HepG2 (cell line): ENCODE data around the gene ARIH2. TPM values are rescaled to one million over a fixed set of nuclear protein-coding genes. Genes with fewer than 3 reads are reported as not detected.

ENCODE experiments used
- DMTF1 ChIP-seq: sonication (generic); formaldehyde crosslinking; IDR thresholded peaks from 2 replicates; pipeline ENCODE4 v1.4.0; 2020; ENCODE audit warnings: mild to moderate bottlenecking, missing genetic modification reagents
- FOSL2 ChIP-seq: sonication (generic); formaldehyde crosslinking; IDR thresholded peaks from 2 replicates; pipeline ENCODE4 v1.4.0; 2020; ENCODE audit warnings: missing genetic modification reagents
- PTBP1 ChIP-seq: fragments of 200-400 bp; formaldehyde crosslinking; IDR thresholded peaks from 2 replicates; pipeline ENCODE4 v1.6.1; 2018; ENCODE audit warnings: low read length, low read depth; ENCODE audit not compliant: poor library complexity, severe bottlenecking
- STAT6 ChIP-seq: sonication (generic); formaldehyde crosslinking; IDR thresholded peaks from 2 replicates; pipeline ENCODE4 v1.4.0; 2020; ENCODE audit warnings: missing genetic modification reagents, mild to moderate bottlenecking, borderline replicate concordance
- ZKSCAN5 ChIP-seq: sonication (generic); formaldehyde crosslinking; IDR thresholded peaks from 2 replicates; pipeline ENCODE4 v1.5.1; 2020; ENCODE audit warnings: mild to moderate bottlenecking, missing genetic modification reagents
- ZNF333 ChIP-seq: sonication (generic); formaldehyde crosslinking; IDR thresholded peaks from 2 replicates; pipeline ENCODE4 v1.4.0; 2020; ENCODE audit warnings: mild to moderate bottlenecking, missing genetic modification reagents, borderline replicate concordance
- ZNF710 ChIP-seq: sonication (generic); formaldehyde crosslinking; IDR thresholded peaks from 2 replicates; pipeline ENCODE4 v1.5.0; 2020; ENCODE audit warnings: mild to moderate bottlenecking, missing genetic modification reagents, borderline replicate concordance
- polyA plus RNA-seq, 8 experiments: library from polyadenylated mRNA; depleted of rRNA in 3 of 8; stranded (reverse) in 7 of 8; unstranded in 1 of 8; fragments of >200 nt; fragmentation: Illumina TruSeq in 4 of 8; extraction: Trizol in 4 of 8; gene quantifications; 2 replicates each; pipeline versions ENCODE4 v1.2.1 to v1.2.3, GENCODE V29; 2011 to 2016; ENCODE audit warnings: low read depth in 4 of 8, missing spikeins in 1 of 8, mixed read lengths in 1 of 8; ENCODE audit not compliant: insufficient read depth in 1 of 8
- total RNA-seq, 5 experiments: library from RNA; depleted of rRNA; stranded (reverse); fragments of >200 nt; fragmentation: Illumina TruSeq; extraction: Trizol; gene quantifications; 2 replicates each; pipeline ENCODE4 v1.2.3, GENCODE V29; 2016; ENCODE audit warnings: low read depth in 1 of 5
- TF ChIP-seq, protein P1 (sequence below): sonication (generic); formaldehyde crosslinking; IDR thresholded peaks from 2 replicates; pipeline ENCODE4 v1.5.0; 2020; ENCODE audit warnings: mild to moderate bottlenecking, missing genetic modification reagents, borderline replicate concordance

The ARIH2 gene
- total and polyA plus RNA-seq, 2 of the 13 experiments (the other 11 are each of a cell fraction or from before 2014, with no cell fraction given): 64.8 to 83.3 TPM

- TF ChIP-seq, protein P1, sequence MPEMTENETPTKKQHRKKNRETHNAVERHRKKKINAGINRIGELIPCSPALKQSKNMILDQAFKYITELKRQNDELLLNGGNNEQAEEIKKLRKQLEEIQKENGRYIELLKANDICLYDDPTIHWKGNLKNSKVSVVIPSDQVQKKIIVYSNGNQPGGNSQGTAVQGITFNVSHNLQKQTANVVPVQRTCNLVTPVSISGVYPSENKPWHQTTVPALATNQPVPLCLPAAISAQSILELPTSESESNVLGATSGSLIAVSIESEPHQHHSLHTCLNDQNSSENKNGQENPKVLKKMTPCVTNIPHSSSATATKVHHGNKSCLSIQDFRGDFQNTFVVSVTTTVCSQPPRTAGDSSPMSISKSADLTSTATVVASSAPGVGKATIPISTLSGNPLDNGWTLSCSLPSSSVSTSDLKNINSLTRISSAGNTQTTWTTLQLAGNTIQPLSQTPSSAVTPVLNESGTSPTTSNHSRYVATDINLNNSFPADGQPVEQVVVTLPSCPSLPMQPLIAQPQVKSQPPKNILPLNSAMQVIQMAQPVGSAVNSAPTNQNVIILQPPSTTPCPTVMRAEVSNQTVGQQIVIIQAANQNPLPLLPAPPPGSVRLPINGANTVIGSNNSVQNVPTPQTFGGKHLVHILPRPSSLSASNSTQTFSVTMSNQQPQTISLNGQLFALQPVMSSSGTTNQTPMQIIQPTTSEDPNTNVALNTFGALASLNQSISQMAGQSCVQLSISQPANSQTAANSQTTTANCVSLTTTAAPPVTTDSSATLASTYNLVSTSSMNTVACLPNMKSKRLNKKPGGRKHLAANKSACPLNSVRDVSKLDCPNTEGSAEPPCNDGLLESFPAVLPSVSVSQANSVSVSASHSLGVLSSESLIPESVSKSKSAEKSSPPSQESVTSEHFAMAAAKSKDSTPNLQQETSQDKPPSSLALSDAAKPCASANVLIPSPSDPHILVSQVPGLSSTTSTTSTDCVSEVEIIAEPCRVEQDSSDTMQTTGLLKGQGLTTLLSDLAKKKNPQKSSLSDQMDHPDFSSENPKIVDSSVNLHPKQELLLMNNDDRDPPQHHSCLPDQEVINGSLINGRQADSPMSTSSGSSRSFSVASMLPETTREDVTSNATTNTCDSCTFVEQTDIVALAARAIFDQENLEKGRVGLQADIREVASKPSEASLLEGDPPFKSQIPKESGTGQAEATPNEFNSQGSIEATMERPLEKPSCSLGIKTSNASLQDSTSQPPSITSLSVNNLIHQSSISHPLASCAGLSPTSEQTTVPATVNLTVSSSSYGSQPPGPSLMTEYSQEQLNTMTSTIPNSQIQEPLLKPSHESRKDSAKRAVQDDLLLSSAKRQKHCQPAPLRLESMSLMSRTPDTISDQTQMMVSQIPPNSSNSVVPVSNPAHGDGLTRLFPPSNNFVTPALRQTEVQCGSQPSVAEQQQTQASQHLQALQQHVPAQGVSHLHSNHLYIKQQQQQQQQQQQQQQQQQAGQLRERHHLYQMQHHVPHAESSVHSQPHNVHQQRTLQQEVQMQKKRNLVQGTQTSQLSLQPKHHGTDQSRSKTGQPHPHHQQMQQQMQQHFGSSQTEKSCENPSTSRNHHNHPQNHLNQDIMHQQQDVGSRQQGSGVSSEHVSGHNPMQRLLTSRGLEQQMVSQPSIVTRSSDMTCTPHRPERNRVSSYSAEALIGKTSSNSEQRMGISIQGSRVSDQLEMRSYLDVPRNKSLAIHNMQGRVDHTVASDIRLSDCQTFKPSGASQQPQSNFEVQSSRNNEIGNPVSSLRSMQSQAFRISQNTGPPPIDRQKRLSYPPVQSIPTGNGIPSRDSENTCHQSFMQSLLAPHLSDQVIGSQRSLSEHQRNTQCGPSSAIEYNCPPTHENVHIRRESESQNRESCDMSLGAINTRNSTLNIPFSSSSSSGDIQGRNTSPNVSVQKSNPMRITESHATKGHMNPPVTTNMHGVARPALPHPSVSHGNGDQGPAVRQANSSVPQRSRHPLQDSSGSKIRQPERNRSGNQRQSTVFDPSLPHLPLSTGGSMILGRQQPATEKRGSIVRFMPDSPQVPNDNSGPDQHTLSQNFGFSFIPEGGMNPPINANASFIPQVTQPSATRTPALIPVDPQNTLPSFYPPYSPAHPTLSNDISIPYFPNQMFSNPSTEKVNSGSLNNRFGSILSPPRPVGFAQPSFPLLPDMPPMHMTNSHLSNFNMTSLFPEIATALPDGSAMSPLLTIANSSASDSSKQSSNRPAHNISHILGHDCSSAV: no peak
- TF ChIP-seq ZKSCAN5 (CRISPR knock-in tag) (no peak), FOSL2 (CRISPR knock-in tag) (peak; percentile 52), DMTF1 (CRISPR knock-in tag) (no peak), ZNF333 (CRISPR knock-in tag) (no peak), STAT6 (CRISPR knock-in tag) (peak; percentile 87; the same call in 1 of the 2 replicates), ZNF710 (CRISPR knock-in tag) (no peak), PTBP1 (no peak)
These were observed 102.7 kb downstream of the ARIH2 start (continued) for GRCh38 chr3:49021213-49021812.
